ENCODE measurements around the gene ACOX3.

Gene ACOX3

GRCh38 chr4:8407316-8407715, 33.2 kb downstream of the ACOX3 start:
- TF ChIP-seq, protein P1, sequence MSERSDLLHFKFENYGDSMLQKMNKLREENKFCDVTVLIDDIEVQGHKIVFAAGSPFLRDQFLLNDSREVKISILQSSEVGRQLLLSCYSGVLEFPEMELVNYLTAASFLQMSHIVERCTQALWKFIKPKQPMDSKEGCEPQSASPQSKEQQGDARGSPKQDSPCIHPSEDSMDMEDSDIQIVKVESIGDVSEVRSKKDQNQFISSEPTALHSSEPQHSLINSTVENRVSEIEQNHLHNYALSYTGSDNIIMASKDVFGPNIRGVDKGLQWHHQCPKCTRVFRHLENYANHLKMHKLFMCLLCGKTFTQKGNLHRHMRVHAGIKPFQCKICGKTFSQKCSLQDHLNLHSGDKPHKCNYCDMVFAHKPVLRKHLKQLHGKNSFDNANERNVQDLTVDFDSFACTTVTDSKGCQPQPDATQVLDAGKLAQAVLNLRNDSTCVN (tag by site-specific recombination; optimal IDR thresholded peaks at IDR 0.05) = no peak
- TF ChIP-seq ZNF133 (tag by site-specific recombination; IDR thresholded peaks at IDR 0.05) (no peak), ZSCAN30 (tag by site-specific recombination; IDR thresholded peaks at IDR 0.05) (no peak), BCL11B (tag by site-specific recombination; IDR thresholded peaks at IDR 0.05; ENCODE audit: low read depth) (no peak), ZNF449 (tag by site-specific recombination; IDR thresholded peaks at IDR 0.05) (no peak), ZIC2 (tag by site-specific recombination; IDR thresholded peaks at IDR 0.05) (no peak), ZNF426 (tag by site-specific recombination; IDR thresholded peaks at IDR 0.05) (no peak), ZBTB8A (tag by site-specific recombination; IDR thresholded peaks at IDR 0.05) (no peak), ZFP37 (tag by site-specific recombination; IDR thresholded peaks at IDR 0.05) (no peak), ZNF140 (tag by site-specific recombination; IDR thresholded peaks at IDR 0.05) (no peak), ZNF501 (tag by site-specific recombination; IDR thresholded peaks at IDR 0.05) (no peak), ZNF433 (tag by site-specific recombination; IDR thresholded peaks at IDR 0.05; ENCODE audit: low read depth) (no peak), ZNF157 (tag by site-specific recombination; IDR thresholded peaks at IDR 0.05) (no peak)
- TF ChIP-seq, protein P2, sequence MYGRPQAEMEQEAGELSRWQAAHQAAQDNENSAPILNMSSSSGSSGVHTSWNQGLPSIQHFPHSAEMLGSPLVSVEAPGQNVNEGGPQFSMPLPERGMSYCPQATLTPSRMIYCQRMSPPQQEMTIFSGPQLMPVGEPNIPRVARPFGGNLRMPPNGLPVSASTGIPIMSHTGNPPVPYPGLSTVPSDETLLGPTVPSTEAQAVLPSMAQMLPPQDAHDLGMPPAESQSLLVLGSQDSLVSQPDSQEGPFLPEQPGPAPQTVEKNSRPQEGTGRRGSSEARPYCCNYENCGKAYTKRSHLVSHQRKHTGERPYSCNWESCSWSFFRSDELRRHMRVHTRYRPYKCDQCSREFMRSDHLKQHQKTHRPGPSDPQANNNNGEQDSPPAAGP (tag by site-specific recombination; IDR thresholded peaks at IDR 0.05) = no peak
- TF ChIP-seq, protein P3, sequence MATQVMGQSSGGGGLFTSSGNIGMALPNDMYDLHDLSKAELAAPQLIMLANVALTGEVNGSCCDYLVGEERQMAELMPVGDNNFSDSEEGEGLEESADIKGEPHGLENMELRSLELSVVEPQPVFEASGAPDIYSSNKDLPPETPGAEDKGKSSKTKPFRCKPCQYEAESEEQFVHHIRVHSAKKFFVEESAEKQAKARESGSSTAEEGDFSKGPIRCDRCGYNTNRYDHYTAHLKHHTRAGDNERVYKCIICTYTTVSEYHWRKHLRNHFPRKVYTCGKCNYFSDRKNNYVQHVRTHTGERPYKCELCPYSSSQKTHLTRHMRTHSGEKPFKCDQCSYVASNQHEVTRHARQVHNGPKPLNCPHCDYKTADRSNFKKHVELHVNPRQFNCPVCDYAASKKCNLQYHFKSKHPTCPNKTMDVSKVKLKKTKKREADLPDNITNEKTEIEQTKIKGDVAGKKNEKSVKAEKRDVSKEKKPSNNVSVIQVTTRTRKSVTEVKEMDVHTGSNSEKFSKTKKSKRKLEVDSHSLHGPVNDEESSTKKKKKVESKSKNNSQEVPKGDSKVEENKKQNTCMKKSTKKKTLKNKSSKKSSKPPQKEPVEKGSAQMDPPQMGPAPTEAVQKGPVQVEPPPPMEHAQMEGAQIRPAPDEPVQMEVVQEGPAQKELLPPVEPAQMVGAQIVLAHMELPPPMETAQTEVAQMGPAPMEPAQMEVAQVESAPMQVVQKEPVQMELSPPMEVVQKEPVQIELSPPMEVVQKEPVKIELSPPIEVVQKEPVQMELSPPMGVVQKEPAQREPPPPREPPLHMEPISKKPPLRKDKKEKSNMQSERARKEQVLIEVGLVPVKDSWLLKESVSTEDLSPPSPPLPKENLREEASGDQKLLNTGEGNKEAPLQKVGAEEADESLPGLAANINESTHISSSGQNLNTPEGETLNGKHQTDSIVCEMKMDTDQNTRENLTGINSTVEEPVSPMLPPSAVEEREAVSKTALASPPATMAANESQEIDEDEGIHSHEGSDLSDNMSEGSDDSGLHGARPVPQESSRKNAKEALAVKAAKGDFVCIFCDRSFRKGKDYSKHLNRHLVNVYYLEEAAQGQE (tag by site-specific recombination; IDR thresholded peaks at IDR 0.05) = no peak
- TF ChIP-seq, protein P4, sequence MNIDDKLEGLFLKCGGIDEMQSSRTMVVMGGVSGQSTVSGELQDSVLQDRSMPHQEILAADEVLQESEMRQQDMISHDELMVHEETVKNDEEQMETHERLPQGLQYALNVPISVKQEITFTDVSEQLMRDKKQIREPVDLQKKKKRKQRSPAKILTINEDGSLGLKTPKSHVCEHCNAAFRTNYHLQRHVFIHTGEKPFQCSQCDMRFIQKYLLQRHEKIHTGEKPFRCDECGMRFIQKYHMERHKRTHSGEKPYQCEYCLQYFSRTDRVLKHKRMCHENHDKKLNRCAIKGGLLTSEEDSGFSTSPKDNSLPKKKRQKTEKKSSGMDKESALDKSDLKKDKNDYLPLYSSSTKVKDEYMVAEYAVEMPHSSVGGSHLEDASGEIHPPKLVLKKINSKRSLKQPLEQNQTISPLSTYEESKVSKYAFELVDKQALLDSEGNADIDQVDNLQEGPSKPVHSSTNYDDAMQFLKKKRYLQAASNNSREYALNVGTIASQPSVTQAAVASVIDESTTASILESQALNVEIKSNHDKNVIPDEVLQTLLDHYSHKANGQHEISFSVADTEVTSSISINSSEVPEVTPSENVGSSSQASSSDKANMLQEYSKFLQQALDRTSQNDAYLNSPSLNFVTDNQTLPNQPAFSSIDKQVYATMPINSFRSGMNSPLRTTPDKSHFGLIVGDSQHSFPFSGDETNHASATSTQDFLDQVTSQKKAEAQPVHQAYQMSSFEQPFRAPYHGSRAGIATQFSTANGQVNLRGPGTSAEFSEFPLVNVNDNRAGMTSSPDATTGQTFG (tag by site-specific recombination; IDR thresholded peaks at IDR 0.05; ENCODE audit: borderline replicate concordance) = no peak
- POLR2A ChIA-PET = interaction anchor here (0.6 kb wide), 1 partner anchor 274 kb away, joined by 3 read pairs; no protein-coding TSS in a partner anchor
- Histone ChIP-seq H3K9me3 (ENCODE audit: control insufficient read depth, insufficient read depth, low read depth, low read length) (no peaks in the 10 kb centered on the region), H3K4me3 (ENCODE audit: low read depth, low read length) (no peak overlapping the region), H3K36me3 (ENCODE audit: control insufficient read depth in 2 of 2, insufficient read depth in 1 of 2, low read length in 2 of 2) (peaks cover 0 to 34% of the 10 kb centered on the region in 2 experiments; a peak in 1 of 3 replicates), H3K4me1 (ENCODE audit: control insufficient read depth, insufficient read depth, low read length) (0 out of 2 replicates have a peak, but pooled peaks cover 2% of the 10 kb centered on the region), H3K27ac (ENCODE audit: extremely low read depth, low read depth, low read length) (no peak overlapping the region)
- CTCF ChIA-PET = interaction anchor here (1.2 to 3.0 kb wide), 3 partner anchors 140 to 231 kb away, joined by 4 to 23 read pairs (median 16); no protein-coding TSS in a partner anchor
